ENCODE data around the gene TMTC2. TPM values are rescaled to one million over a fixed set of nuclear protein-coding genes. Genes with fewer than 3 reads are reported as not detected.

TMTC2 gene
- total and polyA plus RNA-seq, 2 donors from 2014 or later, result 6.0 to 32.9 TPM

DNA sequence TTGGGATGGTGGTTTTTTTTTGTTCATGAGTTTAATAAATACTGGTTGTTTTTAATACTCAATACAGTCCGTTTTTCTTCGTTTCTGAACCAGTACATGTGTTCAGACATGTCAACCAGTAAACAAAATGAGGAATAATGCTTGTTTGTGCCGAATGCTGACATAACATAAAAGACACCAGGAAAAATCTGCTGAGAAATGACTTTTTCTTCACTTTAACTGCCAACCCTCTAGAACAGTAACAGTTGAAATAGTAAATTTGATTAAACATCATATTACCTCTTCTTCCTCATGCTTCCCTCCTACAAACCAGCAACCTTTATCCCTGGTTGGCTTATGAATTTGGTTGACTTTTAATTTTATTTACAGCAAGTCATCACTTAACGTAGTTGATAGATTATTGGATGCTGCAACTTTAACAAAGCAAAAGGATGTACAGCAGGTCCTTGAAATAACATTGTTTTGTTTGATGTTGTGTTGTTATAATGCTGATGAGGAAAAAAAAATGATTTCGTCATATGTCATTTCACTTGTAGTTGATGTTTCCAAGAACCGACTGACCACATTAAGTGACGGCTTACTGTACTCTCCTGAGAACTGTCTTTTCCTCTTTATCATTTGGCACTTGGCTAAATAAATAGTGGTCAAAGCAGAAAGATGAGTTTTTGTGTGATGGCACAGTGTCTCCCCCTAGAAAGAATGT is 340.5 kb downstream of the TMTC2 start:
- Histone ChIP-seq H3K4me3 (ENCODE audit: low read length in 3 of 3) (no peak overlapping the region), H3K36me3 (ENCODE audit: control insufficient read depth in 2 of 3, insufficient read depth in 3 of 3, low read length in 3 of 3) (peaks cover 0 to 4% (median 0%) of the 10 kb centered on the region in 3 donors), H3K27ac (ENCODE audit: low read depth in 2 of 2, low read length in 2 of 2) (no peak overlapping the region), H3K9me3 (ENCODE audit: control insufficient read depth in 2 of 3, insufficient read depth in 1 of 3, low read length in 3 of 3) (no peaks in the 10 kb centered on the region), H3K27me3 (ENCODE audit: control insufficient read depth, insufficient read depth, low read length) (no peaks in the 10 kb centered on the region), H3K4me1 (ENCODE audit: control insufficient read depth in 2 of 3, insufficient read depth in 2 of 3, low read depth in 1 of 3, low read length in 3 of 3) (no peaks in the 10 kb centered on the region), H3K9ac (ENCODE audit: low read length in 3 of 3) (no peak overlapping the region)
- FAIRE-seq (no peak), DNase-seq (no peak)
- TF ChIP-seq, protein P1, sequence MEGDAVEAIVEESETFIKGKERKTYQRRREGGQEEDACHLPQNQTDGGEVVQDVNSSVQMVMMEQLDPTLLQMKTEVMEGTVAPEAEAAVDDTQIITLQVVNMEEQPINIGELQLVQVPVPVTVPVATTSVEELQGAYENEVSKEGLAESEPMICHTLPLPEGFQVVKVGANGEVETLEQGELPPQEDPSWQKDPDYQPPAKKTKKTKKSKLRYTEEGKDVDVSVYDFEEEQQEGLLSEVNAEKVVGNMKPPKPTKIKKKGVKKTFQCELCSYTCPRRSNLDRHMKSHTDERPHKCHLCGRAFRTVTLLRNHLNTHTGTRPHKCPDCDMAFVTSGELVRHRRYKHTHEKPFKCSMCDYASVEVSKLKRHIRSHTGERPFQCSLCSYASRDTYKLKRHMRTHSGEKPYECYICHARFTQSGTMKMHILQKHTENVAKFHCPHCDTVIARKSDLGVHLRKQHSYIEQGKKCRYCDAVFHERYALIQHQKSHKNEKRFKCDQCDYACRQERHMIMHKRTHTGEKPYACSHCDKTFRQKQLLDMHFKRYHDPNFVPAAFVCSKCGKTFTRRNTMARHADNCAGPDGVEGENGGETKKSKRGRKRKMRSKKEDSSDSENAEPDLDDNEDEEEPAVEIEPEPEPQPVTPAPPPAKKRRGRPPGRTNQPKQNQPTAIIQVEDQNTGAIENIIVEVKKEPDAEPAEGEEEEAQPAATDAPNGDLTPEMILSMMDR (IDR thresholded peaks at IDR 0.05; ENCODE audit: borderline replicate concordance, extremely low read depth, insufficient read depth), result no peak
- intact Hi-C loops (cut with DNase I), result no loop called here

DNA sequence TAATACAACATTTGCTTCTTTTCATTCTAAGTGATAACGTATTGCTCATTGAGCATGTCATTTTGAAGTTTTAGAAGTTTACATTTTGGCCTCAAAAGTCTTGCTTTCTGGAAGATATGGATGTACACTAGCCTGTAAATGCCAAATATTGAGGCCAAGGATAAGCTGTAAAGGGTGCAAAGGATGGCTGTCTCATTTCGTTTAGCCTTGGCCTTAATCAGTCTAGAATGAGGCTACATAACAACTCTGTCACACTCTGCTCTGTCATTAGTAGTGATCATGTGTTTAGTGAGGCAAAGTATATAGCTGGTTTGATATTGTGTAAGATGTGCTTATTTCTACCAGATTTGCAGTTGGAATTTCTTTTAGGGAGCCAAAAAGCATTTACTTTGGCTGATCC is 344.5 kb downstream of the TMTC2 start:
- TF ChIP-seq, protein P1 (IDR thresholded peaks at IDR 0.05; ENCODE audit: borderline replicate concordance, extremely low read depth, insufficient read depth), result no peak
- no peak for DNase-seq
- Histone ChIP-seq H3K9ac (ENCODE audit: low read length in 3 of 3) (no peak overlapping the region), H3K4me3 (ENCODE audit: low read length in 3 of 3) (no peak overlapping the region), H3K9me3 (ENCODE audit: control insufficient read depth in 2 of 3, insufficient read depth in 1 of 3, low read length in 3 of 3) (no peaks in the 10 kb centered on the region), H3K4me1 (ENCODE audit: control insufficient read depth in 2 of 3, insufficient read depth in 2 of 3, low read depth in 1 of 3, low read length in 3 of 3) (no peaks in the 10 kb centered on the region), H3K36me3 (ENCODE audit: control insufficient read depth in 2 of 3, insufficient read depth in 3 of 3, low read length in 3 of 3) (peaks cover 0 to 4% (median 0%) of the 10 kb centered on the region in 3 donors), H3K27me3 (ENCODE audit: control insufficient read depth, insufficient read depth, low read length) (no peaks in the 10 kb centered on the region), H3K27ac (ENCODE audit: low read depth in 2 of 2, low read length in 2 of 2) (no peak overlapping the region)
- intact Hi-C loops (cut with DNase I), result no loop called here
- no peak for FAIRE-seq

DNA sequence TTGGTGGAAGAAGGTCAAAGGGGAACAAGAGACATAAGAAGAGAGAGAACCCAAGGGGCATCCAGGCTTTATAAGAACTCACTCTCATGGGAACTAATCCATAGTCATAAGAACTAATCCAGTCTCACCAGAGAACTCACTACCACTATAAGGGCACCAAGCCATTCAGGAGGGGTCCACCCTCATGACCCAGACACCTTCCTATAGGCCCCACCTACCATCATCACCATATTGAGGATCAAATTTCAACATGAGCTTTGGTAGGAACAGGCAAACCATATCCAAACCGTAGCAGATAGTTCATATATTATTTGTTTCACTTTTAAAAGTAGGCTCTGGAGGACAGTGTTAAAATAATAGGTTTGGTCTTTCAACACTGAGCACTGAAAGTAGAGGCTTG is 350.1 kb downstream of the TMTC2 start:
- intact Hi-C loops (cut with DNase I), result no loop called here
- no peak for DNase-seq
- Histone ChIP-seq H3K36me3 (ENCODE audit: control insufficient read depth in 2 of 3, insufficient read depth in 3 of 3, low read length in 3 of 3) (no peaks in the 10 kb centered on the region), H3K4me3 (ENCODE audit: low read length in 3 of 3) (no peak overlapping the region), H3K9ac (ENCODE audit: low read length in 3 of 3) (no peak overlapping the region), H3K4me1 (ENCODE audit: control insufficient read depth in 2 of 3, insufficient read depth in 2 of 3, low read depth in 1 of 3, low read length in 3 of 3) (no peaks in the 10 kb centered on the region), H3K27me3 (ENCODE audit: control insufficient read depth, insufficient read depth, low read length) (no peaks in the 10 kb centered on the region), H3K27ac (ENCODE audit: low read depth in 2 of 2, low read length in 2 of 2) (no peak overlapping the region), H3K9me3 (ENCODE audit: control insufficient read depth in 2 of 3, insufficient read depth in 1 of 3, low read length in 3 of 3) (no peaks in the 10 kb centered on the region)
- no peak for FAIRE-seq
- TF ChIP-seq, protein P1 (IDR thresholded peaks at IDR 0.05; ENCODE audit: borderline replicate concordance, extremely low read depth, insufficient read depth), result no peak

DNA sequence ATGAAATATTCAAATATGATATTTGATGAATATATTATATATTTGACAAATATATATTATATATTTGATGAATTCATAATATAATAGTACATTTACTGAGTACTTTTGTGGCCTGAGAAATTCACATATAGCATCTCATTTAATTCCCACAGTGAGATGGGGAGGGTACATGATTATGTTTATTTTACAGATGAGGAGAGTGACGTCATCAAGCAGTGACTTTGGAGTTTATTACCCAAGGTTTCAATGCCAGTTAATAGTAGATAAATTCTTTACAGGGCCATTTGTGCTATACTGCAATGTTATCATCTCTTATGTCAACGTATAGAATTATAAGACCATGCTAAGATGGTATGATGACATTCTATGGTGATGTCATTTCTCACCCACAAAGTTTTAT is 352.7 kb downstream of the TMTC2 start:
- Histone ChIP-seq H3K27ac (ENCODE audit: low read depth in 2 of 2, low read length in 2 of 2) (no peak overlapping the region), H3K9me3 (ENCODE audit: control insufficient read depth in 2 of 3, insufficient read depth in 1 of 3, low read length in 3 of 3) (no peaks in the 10 kb centered on the region), H3K4me1 (ENCODE audit: control insufficient read depth in 2 of 3, insufficient read depth in 2 of 3, low read depth in 1 of 3, low read length in 3 of 3) (no peaks in the 10 kb centered on the region), H3K27me3 (ENCODE audit: control insufficient read depth, insufficient read depth, low read length) (no peaks in the 10 kb centered on the region), H3K36me3 (ENCODE audit: control insufficient read depth in 2 of 3, insufficient read depth in 3 of 3, low read length in 3 of 3) (no peaks in the 10 kb centered on the region), H3K9ac (ENCODE audit: low read length in 3 of 3) (no peak overlapping the region), H3K4me3 (ENCODE audit: low read length in 3 of 3) (no peak overlapping the region)
- TF ChIP-seq, protein P1 (IDR thresholded peaks at IDR 0.05; ENCODE audit: borderline replicate concordance, extremely low read depth, insufficient read depth), result no peak
- DNase-seq (no peak), FAIRE-seq (no peak)
- intact Hi-C loops (cut with DNase I), result no loop called here
